Esophagus muscularis mucosa (tissue), 3 donors: ENCODE measurements around the gene FTCDNL1.

ENCODE experiments used
- CTCF ChIP-seq, 3 experiments: fragments of 200-600 bp in 2 of 3; fragments of 450-650 bp in 1 of 3; sonication (generic) in 2 of 3; IDR thresholded peaks; one replicate each; pipeline ENCODE4 v1.5.1; 2017 to 2019; ENCODE audit warnings: antibody characterized with exemption in 3 of 3, mild to moderate bottlenecking in 2 of 3, moderate library complexity in 1 of 3
- POLR2AphosphoS5 ChIP-seq, 2 donors: sonication (generic); formaldehyde crosslinking; IDR thresholded peaks; one replicate each; pipeline ENCODE4 v1.6.1; 2017; ENCODE audit warnings: antibody characterized with exemption in 2 of 2

GRCh38 chr2:199772035-199772976 lies 78.7 kb downstream of the FTCDNL1 start:
- TF ChIP-seq CTCF (IDR thresholded peaks at IDR 0.05) (no peak), POLR2AphosphoS5 (IDR thresholded peaks at IDR 0.05) (no peak)
